Ishikawa (cell line): ENCODE measurements around the gene RELCH.

ENCODE experiments used
- EP300 ChIP-seq: IDR thresholded peaks from 2 replicates; pipeline ENCODE4 v1.6.1; 2012; ENCODE audit warnings: borderline replicate concordance
- NFIC ChIP-seq: IDR thresholded peaks from 2 replicates; pipeline ENCODE4 v1.6.1; 2012
- RAD21 ChIP-seq: IDR thresholded peaks from 2 replicates; pipeline ENCODE4 v1.6.1; 2012; ENCODE audit warnings: low read depth
- TAF1 ChIP-seq: IDR thresholded peaks from 2 replicates; pipeline ENCODE4 v1.6.1; 2012; ENCODE audit warnings: low read depth, mild to moderate bottlenecking
- TEAD4 ChIP-seq: IDR thresholded peaks from 2 replicates; pipeline ENCODE4 v1.6.1; 2012
- TF ChIP-seq, protein P1 (sequence below): IDR thresholded peaks from 2 replicates; pipeline ENCODE4 v1.6.1; 2012; ENCODE audit warnings: low read depth, mild to moderate bottlenecking

DNA sequence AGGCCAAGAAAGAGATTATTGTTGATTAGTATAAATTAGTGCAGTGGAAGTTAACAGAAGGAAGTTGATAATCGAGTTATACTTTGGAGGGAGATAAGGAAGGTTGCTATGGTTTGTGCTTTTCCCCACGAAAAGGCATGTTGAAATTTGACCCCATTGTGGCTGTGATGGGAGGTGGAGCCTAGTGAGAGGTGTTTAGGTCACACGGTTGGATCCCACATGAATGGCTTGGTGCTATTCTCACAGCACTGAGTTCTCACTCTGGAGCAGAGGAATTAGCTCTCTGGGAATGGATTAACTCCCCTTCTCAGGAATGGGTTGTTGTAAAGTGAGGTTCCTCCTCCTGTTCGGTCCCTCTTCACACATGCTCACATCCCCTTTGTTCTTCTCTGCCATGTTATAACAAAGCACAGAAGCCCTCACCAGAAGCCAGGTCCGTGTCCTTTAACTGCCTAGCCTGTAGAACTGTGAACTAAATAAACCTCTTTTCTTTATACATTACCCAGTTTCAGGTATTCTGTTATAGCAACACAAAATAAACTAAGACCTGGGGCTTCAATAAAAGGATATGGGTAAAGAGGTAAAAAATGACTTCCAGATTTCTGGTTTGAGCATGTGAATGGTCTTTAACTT lies 22.1 kb upstream of the RELCH start:
- TF ChIP-seq, protein P1, sequence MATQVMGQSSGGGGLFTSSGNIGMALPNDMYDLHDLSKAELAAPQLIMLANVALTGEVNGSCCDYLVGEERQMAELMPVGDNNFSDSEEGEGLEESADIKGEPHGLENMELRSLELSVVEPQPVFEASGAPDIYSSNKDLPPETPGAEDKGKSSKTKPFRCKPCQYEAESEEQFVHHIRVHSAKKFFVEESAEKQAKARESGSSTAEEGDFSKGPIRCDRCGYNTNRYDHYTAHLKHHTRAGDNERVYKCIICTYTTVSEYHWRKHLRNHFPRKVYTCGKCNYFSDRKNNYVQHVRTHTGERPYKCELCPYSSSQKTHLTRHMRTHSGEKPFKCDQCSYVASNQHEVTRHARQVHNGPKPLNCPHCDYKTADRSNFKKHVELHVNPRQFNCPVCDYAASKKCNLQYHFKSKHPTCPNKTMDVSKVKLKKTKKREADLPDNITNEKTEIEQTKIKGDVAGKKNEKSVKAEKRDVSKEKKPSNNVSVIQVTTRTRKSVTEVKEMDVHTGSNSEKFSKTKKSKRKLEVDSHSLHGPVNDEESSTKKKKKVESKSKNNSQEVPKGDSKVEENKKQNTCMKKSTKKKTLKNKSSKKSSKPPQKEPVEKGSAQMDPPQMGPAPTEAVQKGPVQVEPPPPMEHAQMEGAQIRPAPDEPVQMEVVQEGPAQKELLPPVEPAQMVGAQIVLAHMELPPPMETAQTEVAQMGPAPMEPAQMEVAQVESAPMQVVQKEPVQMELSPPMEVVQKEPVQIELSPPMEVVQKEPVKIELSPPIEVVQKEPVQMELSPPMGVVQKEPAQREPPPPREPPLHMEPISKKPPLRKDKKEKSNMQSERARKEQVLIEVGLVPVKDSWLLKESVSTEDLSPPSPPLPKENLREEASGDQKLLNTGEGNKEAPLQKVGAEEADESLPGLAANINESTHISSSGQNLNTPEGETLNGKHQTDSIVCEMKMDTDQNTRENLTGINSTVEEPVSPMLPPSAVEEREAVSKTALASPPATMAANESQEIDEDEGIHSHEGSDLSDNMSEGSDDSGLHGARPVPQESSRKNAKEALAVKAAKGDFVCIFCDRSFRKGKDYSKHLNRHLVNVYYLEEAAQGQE = no peak
- TF ChIP-seq RAD21 (no peak), EP300 (no peak), NFIC (no peak), TAF1 (no peak), TEAD4 (no peak)
